GM19455 (cell line): ENCODE results near the gene ITPRIPL2.

Experiments
- ATAC-seq: cut with Tn5 transposase; IDR thresholded peaks from one replicate; pipeline ENCODE4 v1.9.1; 2021; ENCODE audit not compliant: unreplicated experiment

ITPRIPL2 gene

GRCh38 chr16:19113577-19114358, at the start of gene ITPRIPL2:
TSS of gene ITPRIPL2 (plus strand) at chr16:19113964. CDS start at chr16:19114462, 498 bp downstream.
- ATAC-seq: peak; percentile 50

GRCh38 chr16:19066988-19067348, 46.8 kb upstream of the ITPRIPL2 start:
- ATAC-seq: no peak

GRCh38 chr16:19067349-19068236, 46.2 kb upstream of the ITPRIPL2 start, which contains the start of gene COQ7:
TSS of gene COQ7 (plus strand) at chr16:19067614. CDS start at chr16:19067665, 51 bp downstream.
- ATAC-seq: peak; percentile 90

- ATAC-seq: no peak
Observed at GRCh38 chr16:19068237-19068815, 45.4 kb upstream of the ITPRIPL2 start.

- no peak for ATAC-seq
Observed at GRCh38 chr16:19071811-19072777, 41.7 kb upstream of the ITPRIPL2 start.

- no peak for ATAC-seq
Observed at GRCh38 chr16:19073344-19073743, 40.4 kb upstream of the ITPRIPL2 start.

GRCh38 chr16:19073863-19074262, 39.9 kb upstream of the ITPRIPL2 start:
- no peak for ATAC-seq

GRCh38 chr16:19075511-19075910, 38.3 kb upstream of the ITPRIPL2 start:
- ATAC-seq: no peak

- no peak for ATAC-seq
Observed at GRCh38 chr16:19077879-19078278, 35.9 kb upstream of the ITPRIPL2 start.

- ATAC-seq: no peak
Observed at GRCh38 chr16:19083670-19084069, 30.1 kb upstream of the ITPRIPL2 start.

GRCh38 chr16:19084139-19084538, 29.6 kb upstream of the ITPRIPL2 start:
- no peak for ATAC-seq

GRCh38 chr16:19084879-19085278, 28.9 kb upstream of the ITPRIPL2 start:
- ATAC-seq: no peak

- no peak for ATAC-seq
Observed at GRCh38 chr16:19085679-19086200, 28.0 kb upstream of the ITPRIPL2 start.

- peak; percentile 83 for ATAC-seq
Observed at GRCh38 chr16:19086322-19087199, 27.2 kb upstream of the ITPRIPL2 start.

- ATAC-seq: no peak
Observed at GRCh38 chr16:19088341-19088916, 25.3 kb upstream of the ITPRIPL2 start.

GRCh38 chr16:19089410-19089955, 24.3 kb upstream of the ITPRIPL2 start:
- ATAC-seq: no peak

GRCh38 chr16:19090916-19091315, 22.8 kb upstream of the ITPRIPL2 start:
- no peak for ATAC-seq

- ATAC-seq: no peak
Observed at GRCh38 chr16:19092653-19093410, 20.9 kb upstream of the ITPRIPL2 start.
